Measurements from ENCODE around the gene GALNT13.

The GALNT13 gene

DNA sequence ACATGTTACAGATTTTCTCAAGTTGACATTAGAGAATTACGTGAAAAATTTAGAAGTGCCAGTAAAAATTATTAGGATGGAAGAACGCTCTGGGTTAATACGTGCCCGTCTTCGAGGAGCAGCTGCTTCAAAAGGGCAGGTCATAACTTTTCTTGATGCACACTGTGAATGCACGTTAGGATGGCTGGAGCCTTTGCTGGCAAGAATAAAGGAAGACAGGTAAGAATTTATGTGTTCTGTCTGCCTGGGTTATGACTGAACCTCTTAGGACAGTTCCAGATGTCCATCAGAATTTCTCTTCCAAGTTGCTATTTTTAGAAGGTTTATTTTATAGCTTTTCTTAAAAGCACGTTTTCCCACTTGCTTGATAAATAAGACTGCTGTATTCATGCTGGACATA lies 371.0 kb downstream of the GALNT13 start:
- no peak overlapping the region for H3K4me3 ChIP-seq (ENCODE audit: low read depth, low read length)
- DNase-seq (ENCODE audit: low read depth): no peak
- TF ChIP-seq, protein P1, sequence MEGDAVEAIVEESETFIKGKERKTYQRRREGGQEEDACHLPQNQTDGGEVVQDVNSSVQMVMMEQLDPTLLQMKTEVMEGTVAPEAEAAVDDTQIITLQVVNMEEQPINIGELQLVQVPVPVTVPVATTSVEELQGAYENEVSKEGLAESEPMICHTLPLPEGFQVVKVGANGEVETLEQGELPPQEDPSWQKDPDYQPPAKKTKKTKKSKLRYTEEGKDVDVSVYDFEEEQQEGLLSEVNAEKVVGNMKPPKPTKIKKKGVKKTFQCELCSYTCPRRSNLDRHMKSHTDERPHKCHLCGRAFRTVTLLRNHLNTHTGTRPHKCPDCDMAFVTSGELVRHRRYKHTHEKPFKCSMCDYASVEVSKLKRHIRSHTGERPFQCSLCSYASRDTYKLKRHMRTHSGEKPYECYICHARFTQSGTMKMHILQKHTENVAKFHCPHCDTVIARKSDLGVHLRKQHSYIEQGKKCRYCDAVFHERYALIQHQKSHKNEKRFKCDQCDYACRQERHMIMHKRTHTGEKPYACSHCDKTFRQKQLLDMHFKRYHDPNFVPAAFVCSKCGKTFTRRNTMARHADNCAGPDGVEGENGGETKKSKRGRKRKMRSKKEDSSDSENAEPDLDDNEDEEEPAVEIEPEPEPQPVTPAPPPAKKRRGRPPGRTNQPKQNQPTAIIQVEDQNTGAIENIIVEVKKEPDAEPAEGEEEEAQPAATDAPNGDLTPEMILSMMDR (IDR thresholded peaks at IDR 0.05; ENCODE audit: low read depth, low read length, missing control alignments): no peak

DNA sequence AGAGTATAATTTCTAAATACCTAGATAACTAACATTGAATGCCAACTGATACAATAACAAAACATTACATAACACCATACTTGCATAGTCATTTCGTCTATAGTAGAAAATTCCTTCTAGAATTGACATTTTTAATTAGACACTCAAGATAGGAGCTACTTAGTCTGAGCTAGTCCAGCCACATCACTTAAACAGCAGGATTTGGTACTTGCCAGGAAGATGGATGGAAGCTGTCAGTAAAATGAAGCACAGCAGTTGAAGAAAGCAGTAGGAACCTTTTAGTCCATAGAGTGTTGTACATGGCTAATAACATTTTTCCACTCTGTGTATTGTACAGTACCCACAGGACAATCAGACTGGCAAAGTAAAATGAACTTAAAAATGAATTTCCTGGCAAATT lies 372.0 kb downstream of the GALNT13 start:
- no peak for DNase-seq (ENCODE audit: low read depth)
- no peak overlapping the region for H3K4me3 ChIP-seq (ENCODE audit: low read depth, low read length)
- TF ChIP-seq, protein P1 (IDR thresholded peaks at IDR 0.05; ENCODE audit: low read depth, low read length, missing control alignments): no peak

DNA sequence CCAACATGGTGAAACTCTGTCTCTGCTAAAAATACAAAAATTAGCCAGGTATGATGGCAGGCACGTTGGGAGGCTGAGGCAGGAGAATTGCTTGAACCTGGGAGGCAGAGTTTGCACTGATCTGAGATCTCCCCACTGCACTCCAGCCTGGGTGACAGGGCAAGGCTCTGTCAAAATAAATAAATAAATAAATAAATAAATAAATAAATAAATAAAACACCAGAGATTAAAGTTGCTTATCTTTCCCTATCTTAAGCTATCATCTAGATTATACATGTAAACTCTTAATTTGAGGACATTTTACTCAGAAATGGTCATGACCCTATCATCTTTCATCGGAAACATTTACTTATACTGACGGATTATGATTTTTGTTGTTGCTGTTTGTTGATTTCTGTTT lies 373.2 kb downstream of the GALNT13 start:
- TF ChIP-seq, protein P1 (IDR thresholded peaks at IDR 0.05; ENCODE audit: low read depth, low read length, missing control alignments): no peak
- no peak for DNase-seq (ENCODE audit: low read depth)
- no peak overlapping the region for H3K4me3 ChIP-seq (ENCODE audit: low read depth, low read length)

GRCh38 chr2:154247503-154247902 lies 375.8 kb downstream of the GALNT13 start:
- no peak for DNase-seq (ENCODE audit: low read depth)
- no peak overlapping the region for H3K4me3 ChIP-seq (ENCODE audit: low read depth, low read length)
- TF ChIP-seq, protein P1 (IDR thresholded peaks at IDR 0.05; ENCODE audit: low read depth, low read length, missing control alignments): no peak

GRCh38 chr2:154256136-154256535 lies 384.4 kb downstream of the GALNT13 start:
- TF ChIP-seq, protein P1 (IDR thresholded peaks at IDR 0.05; ENCODE audit: low read depth, low read length, missing control alignments): no peak
- DNase-seq (ENCODE audit: low read depth): no peak
- H3K4me3 ChIP-seq (ENCODE audit: low read depth, low read length): no peak overlapping the region

DNA sequence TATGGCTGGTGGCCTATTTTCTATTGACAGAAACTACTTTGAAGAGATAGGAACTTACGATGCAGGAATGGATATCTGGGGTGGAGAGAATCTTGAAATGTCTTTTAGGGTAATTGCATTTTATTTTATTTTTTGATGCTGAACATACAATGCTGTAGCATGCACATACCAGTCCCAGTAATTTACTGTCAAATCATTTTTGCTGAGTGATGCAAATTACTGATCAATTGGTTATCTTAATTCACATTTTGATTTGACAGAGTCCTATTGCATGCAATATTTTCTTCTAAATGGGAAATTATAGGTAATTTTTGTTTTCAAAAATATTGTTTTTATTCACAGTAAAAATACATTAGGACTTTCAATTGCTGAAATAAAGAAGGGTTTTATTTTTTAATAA lies 387.3 kb downstream of the GALNT13 start:
- TF ChIP-seq, protein P1 (IDR thresholded peaks at IDR 0.05; ENCODE audit: low read depth, low read length, missing control alignments): no peak
- H3K4me3 ChIP-seq (ENCODE audit: low read depth, low read length): no peak overlapping the region
- DNase-seq (ENCODE audit: low read depth): no peak

GRCh38 chr2:154261473-154262027 lies 389.8 kb downstream of the GALNT13 start:
- H3K4me3 ChIP-seq (ENCODE audit: low read depth, low read length): no peak overlapping the region
- no peak for DNase-seq (ENCODE audit: low read depth)
- TF ChIP-seq, protein P1 (IDR thresholded peaks at IDR 0.05; ENCODE audit: low read depth, low read length, missing control alignments): no peak

All from GM12864 (cell line).